ENCODE measurements around the gene MEOX2. TPM values are rescaled to one million over a fixed set of nuclear protein-coding genes. Genes with fewer than 3 reads are reported as not detected.

The MEOX2 gene
- total and polyA plus RNA-seq, 10 of the 15 experiments (the other 5 are each of a cell fraction or from before 2014, with no cell fraction given), result not detected

GRCh38 chr7:15607529-15608210, 78.8 kb downstream of the MEOX2 start:
- Histone ChIP-seq H3K27me3 (replicated peaks in 1 of 2; ENCODE audit: control insufficient read depth in 2 of 2, insufficient read depth in 2 of 2, low read length in 1 of 2) (no peaks in the 10 kb centered on the region), H2AFZ (ENCODE audit: control insufficient read depth, low read depth, low read length) (no peak overlapping the region), H3K27ac (ENCODE audit: control insufficient read depth, insufficient read depth) (no peak overlapping the region), H3K79me2 (ENCODE audit: control insufficient read depth, insufficient read depth, low read length) (no peaks in the 10 kb centered on the region), H3K4me3 (no peak overlapping the region), H3K4me2 (ENCODE audit: control insufficient read depth, insufficient read depth) (no peak overlapping the region), H3K4me1 (ENCODE audit: control insufficient read depth, insufficient read depth, low read length) (no peaks in the 10 kb centered on the region), H4K20me1 (ENCODE audit: control insufficient read depth, insufficient read depth) (no peaks in the 10 kb centered on the region), H3K9ac (ENCODE audit: control insufficient read depth, insufficient read depth, low read length) (no peak overlapping the region), H3K36me3 (ENCODE audit: control insufficient read depth in 2 of 2, insufficient read depth in 2 of 2, low read length in 1 of 2) (no peaks in the 10 kb centered on the region), H3K9me3 (replicated peaks; ENCODE audit: control insufficient read depth, insufficient read depth, low read length) (no peaks in the 10 kb centered on the region)
- intact Hi-C loops (cut with micrococcal nuclease; ENCODE audit: unreplicated experiment) (no loop called here), in situ Hi-C loops (cut with MboI) (no loop called here)
- ATAC-seq, result no peak
- TF ChIP-seq STAT1 (conservative IDR thresholded peaks at IDR 0.05), result no peak
- TF ChIP-seq NBN (IDR thresholded peaks at IDR 0.05), result no peak
- TF ChIP-seq IKZF2 (IDR thresholded peaks at IDR 0.05), result no peak
- no peak for TF ChIP-seq ZBTB4 (CRISPR knock-in tag; IDR thresholded peaks at IDR 0.05)
- no peak for TF ChIP-seq CEBPB (IDR thresholded peaks at IDR 0.05; ENCODE audit: borderline replicate concordance in 1 of 2, low read depth in 2 of 2, low read length in 2 of 2)
- TF ChIP-seq E2F8 (IDR thresholded peaks at IDR 0.05; ENCODE audit: low read depth, partially characterized antibody), result no peak
- no peak for TF ChIP-seq SPI1 (IDR thresholded peaks at IDR 0.05; ENCODE audit: borderline replicate concordance, insufficient read depth, low read depth, low read length)
- no peak for TF ChIP-seq E2F4 (IDR thresholded peaks at IDR 0.05; ENCODE audit: low read depth, low read length)
- no peak for TF ChIP-seq IRF3 (IDR thresholded peaks at IDR 0.05)
- TF ChIP-seq EED (IDR thresholded peaks at IDR 0.05; ENCODE audit: low read depth), result no peak
- TF ChIP-seq POU2F2 (IDR thresholded peaks at IDR 0.05; ENCODE audit: borderline replicate concordance, low read depth, low read length), result no peak
- TF ChIP-seq RCOR1 (conservative IDR thresholded peaks at IDR 0.05; ENCODE audit: low read depth, low read length), result no peak
- no peak for TF ChIP-seq BRCA1 (IDR thresholded peaks at IDR 0.05; ENCODE audit: low read depth, low read length)
- TF ChIP-seq NFYA (IDR thresholded peaks at IDR 0.05; ENCODE audit: borderline replicate concordance, low read depth, low read length), result no peak
- TF ChIP-seq JUND (IDR thresholded peaks at IDR 0.05; ENCODE audit: low read depth, low read length), result no peak
- ChIA-PET CTCF (interaction anchor here (1.7 kb wide), 1 partner anchor 46 kb away, joined by 9 read pairs; the partner anchor contains the start of gene AGMO), RAD21 (ENCODE audit: unreplicated experiment) (interaction anchor here (0.7 kb wide), 1 partner anchor 219 kb away, joined by 3 read pairs; no protein-coding TSS in a partner anchor), SMC1A (ENCODE audit: uncharacterized antibody, unreplicated experiment) (interaction anchor here (0.7 to 1.5 kb wide), 4 partner anchors 11 to 46 kb away, joined by 3 to 4 read pairs (median 3); no protein-coding TSS in a partner anchor), POLR2A (no interaction called here)
- 61% methylated on average over 5 of the region's 5 CpGs for WGBS (ENCODE audit: insufficient coverage, insufficient replicate concordance, low lambda C conversion rate, missing lambda C conversion rate)
- FAIRE-seq, result no peak
- DNase-seq (ENCODE audit: low read depth, low spot score), result no peak
- no TSS peak for BruUV-seq (replicated peaks)

Measured in GM12878 (cell line).